Endothelial cell (in vitro differentiated cells): ENCODE measurements around the gene C1orf159. TPM values are rescaled to one million over a fixed set of nuclear protein-coding genes. Genes with fewer than 3 reads are reported as not detected.

Source experiments
- DNase-seq: peaks from one replicate; pipeline ENCODE4 v3.0.0; 2021; ENCODE audit warnings: low spot score
- H3K27ac Mint-ChIP-seq: one replicate; pipeline ENCODE4 v1.8.0; 2021; ENCODE audit warnings: mixed read lengths, inconsistent platforms; ENCODE audit not compliant: unreplicated experiment
- H3K27me3 Mint-ChIP-seq: one replicate; pipeline ENCODE4 v1.8.0; 2021; ENCODE audit warnings: mild to moderate bottlenecking, moderate library complexity, mixed read lengths, inconsistent platforms; ENCODE audit not compliant: unreplicated experiment
- H3K36me3 Mint-ChIP-seq: one replicate; pipeline ENCODE4 v1.8.0; 2021; ENCODE audit warnings: mild to moderate bottlenecking, low read depth, mixed read lengths, inconsistent platforms; ENCODE audit not compliant: unreplicated experiment
- H3K4me1 Mint-ChIP-seq: one replicate; pipeline ENCODE4 v1.8.0; 2021; ENCODE audit warnings: mild to moderate bottlenecking, mixed read lengths, inconsistent platforms; ENCODE audit not compliant: unreplicated experiment
- H3K4me3 Mint-ChIP-seq: one replicate; pipeline ENCODE4 v1.8.0; 2021; ENCODE audit warnings: mild to moderate bottlenecking, mixed read lengths, inconsistent platforms; ENCODE audit not compliant: unreplicated experiment
- H3K9me3 Mint-ChIP-seq: one replicate; pipeline ENCODE4 v1.8.0; 2021; ENCODE audit warnings: mixed read lengths, inconsistent platforms; ENCODE audit not compliant: unreplicated experiment
- CTCF ChIP-seq: fragments of 200-600 bp; sonication (generic); IDR thresholded peaks from one replicate; pipeline ENCODE4 v1.5.0; 2021; ENCODE audit warnings: antibody characterized with exemption; ENCODE audit not compliant: unreplicated experiment
- total RNA-seq: library from RNA; stranded (reverse); fragmentation: NEBNext Ultra II Directional; extraction: Animal tissue kit (Norgen Biotek cat#: 25700); gene quantifications from one replicate; pipeline ENCODE4 v1.2.1, GENCODE V29; 2021; ENCODE audit not compliant: unreplicated experiment

C1orf159 gene
- total RNA-seq, 1 donor from 2014 or later = 16.6 TPM

DNA sequence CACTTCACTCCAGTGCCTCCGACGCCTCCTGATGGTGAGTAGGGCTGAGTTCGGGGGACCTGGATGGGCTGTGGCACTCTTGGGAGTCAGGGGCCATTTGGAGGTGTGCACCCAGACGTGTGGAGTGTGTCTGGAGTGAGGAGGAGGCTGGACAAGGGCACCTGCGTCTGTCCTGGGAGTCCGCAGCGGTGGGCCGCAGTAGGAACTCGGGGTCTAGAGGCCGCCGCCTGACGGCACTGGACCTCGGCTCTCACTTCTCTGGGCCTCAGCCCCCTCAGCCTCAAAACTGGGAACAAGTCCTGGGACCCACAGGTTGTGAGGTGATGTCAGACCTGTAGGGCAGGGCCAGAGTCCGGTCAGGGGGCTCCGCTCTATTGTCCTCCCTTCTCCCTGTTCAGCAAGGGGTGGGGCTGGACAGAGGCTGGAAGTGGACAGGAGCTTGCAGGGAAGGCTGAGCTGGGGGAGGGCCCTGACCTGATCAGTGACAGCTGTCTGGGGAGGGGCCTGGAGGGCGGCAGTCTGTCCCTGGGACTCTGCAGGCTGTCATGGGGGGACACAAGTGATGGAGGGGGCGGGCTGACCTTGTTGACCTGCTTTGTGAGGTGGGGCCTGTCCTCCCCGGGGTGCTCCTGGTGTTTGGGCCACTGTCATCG, 80.5 kb downstream of the C1orf159 start:
- peaks cover 20% of the 10 kb centered on the region for H3K27me3 Mint-ChIP-seq
- H3K36me3 Mint-ChIP-seq = peaks cover 10% of the 10 kb centered on the region
- H3K4me1 Mint-ChIP-seq = peaks cover 8% of the 10 kb centered on the region
- H3K4me3 Mint-ChIP-seq = no peak overlapping the region
- DNase-seq = no peak
- H3K27ac Mint-ChIP-seq = no peak overlapping the region
- no peak for TF ChIP-seq CTCF
- no peaks in the 10 kb centered on the region for H3K9me3 Mint-ChIP-seq

DNA sequence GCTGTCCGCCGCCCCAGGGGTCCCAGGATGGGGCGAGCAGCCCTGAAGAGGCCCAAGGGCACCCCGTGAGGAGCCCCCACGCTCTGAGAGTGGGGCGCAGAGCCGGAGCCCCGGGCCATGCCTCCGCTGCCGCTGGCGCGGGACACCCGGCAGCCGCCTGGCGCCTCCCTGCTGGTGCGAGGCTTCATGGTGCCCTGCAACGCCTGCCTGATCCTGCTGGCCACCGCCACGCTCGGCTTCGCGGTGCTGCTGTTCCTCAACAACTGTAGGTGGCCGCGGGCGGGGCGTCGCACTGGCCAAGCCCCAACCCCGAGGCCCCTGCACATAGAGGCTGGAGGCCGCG, 81.5 kb downstream of the C1orf159 start:
- Mint-ChIP-seq H3K27ac (no peak overlapping the region), H3K4me1 (peaks cover 8% of the 10 kb centered on the region), H3K4me3 (no peak overlapping the region), H3K36me3 (peaks cover 10% of the 10 kb centered on the region), H3K9me3 (no peaks in the 10 kb centered on the region), H3K27me3 (peaks cover 20% of the 10 kb centered on the region)
- no peak for DNase-seq
- no peak for TF ChIP-seq CTCF

- Mint-ChIP-seq H3K27me3 (peaks cover 20% of the 10 kb centered on the region), H3K4me1 (peaks cover 8% of the 10 kb centered on the region), H3K27ac (no peak overlapping the region), H3K36me3 (peaks cover 10% of the 10 kb centered on the region), H3K9me3 (no peaks in the 10 kb centered on the region), H3K4me3 (no peak overlapping the region)
- no peak for TF ChIP-seq CTCF
- DNase-seq = no peak
These were observed 82.0 kb downstream of the C1orf159 start for GRCh38 chr1:1033731-1034438.

DNA sequence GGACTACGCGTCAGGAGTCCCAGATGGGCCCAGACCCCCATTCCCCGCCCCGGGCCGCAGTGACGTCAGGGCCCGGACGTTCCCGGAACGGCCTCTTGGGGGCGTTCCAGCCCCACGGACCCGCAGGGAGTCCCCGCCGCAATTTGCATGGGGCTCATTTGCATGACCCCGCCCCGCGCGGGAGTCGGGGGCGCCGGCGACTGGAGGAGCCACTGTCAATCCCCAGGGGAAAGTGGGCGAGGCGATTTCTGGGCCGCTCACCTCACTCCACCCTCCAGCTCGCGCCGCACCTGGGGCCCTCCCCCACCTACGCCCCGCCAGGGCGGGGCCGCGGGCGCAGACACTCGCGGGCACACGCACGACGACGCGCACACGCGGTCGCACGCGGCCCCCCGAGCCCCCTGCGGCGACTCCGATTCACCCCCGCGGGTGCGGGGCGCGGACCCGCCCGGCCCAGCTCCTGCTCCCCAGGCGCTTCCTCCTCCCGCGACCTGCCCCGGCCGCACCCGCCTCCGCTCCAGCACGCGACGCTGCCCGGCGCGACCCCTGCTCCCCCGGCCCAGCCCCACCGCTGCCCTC, 82.8 kb downstream of the C1orf159 start:
- Mint-ChIP-seq H3K9me3 (no peaks in the 10 kb centered on the region), H3K27ac (no peak overlapping the region)

More for the DNA sequence above, 82.8 kb downstream of the C1orf159 start:
- Mint-ChIP-seq H3K4me3 (no peak overlapping the region), H3K4me1 (peaks cover 8% of the 10 kb centered on the region), H3K27me3 (peaks cover 17% of the 10 kb centered on the region), H3K36me3 (peaks cover 6% of the 10 kb centered on the region)
- peak; percentile 81 for TF ChIP-seq CTCF
- peak; percentile 93 for DNase-seq
